H1 (cell line): ENCODE results near the gene DAGLA. TPM values are rescaled to one million over a fixed set of nuclear protein-coding genes. Genes with fewer than 3 reads are reported as not detected.

Experiments
- CTCF ChIA-PET: fragments of 300-600 bp; sonication (Branson Sonifier 250); formaldehyde crosslinking; loops from one replicate; lab custom pipeline; 2021; ENCODE audit not compliant: partially characterized antibody; lab: Charles Lee
- POLR2A ChIA-PET: fragments of 300-600 bp; sonication (Branson Sonifier 250); formaldehyde crosslinking; loops from one replicate; lab custom pipeline; 2021; ENCODE audit warnings: inconsistent platforms; ENCODE audit not compliant: partially characterized antibody; lab: Charles Lee
- DNase-seq, 2 experiments: peaks; one replicate each; pipeline versions ENCODE4 v3.0.0 to v3.0.0-alpha.2; 2010 to 2022; ENCODE audit warnings: low spot score in 2 of 2, low read depth in 1 of 2, mixed read lengths in 1 of 2
- FAIRE-seq: peaks from 2 replicates; lab custom pipeline; 2011; peaks lifted over from hg19 to GRCh38; lab: Jason Lieb, UNC
- H2AFZ ChIP-seq: 2 replicates; pipeline ENCODE4 v1.8.1; 2012; ENCODE audit warnings: low read length, inconsistent platforms
- H2AK5ac ChIP-seq: 2 replicates; pipeline ENCODE4 v1.6.1; 2013; ENCODE audit warnings: low read depth, low read length
- H2BK120ac ChIP-seq: replicated peaks from 2 replicates; pipeline ENCODE3; 2013; ENCODE audit warnings: low read depth, low read length, inconsistent platforms
- H2BK12ac ChIP-seq: 2 replicates; pipeline ENCODE4 v1.6.1; 2013; ENCODE audit warnings: low read depth, low read length
- H2BK15ac ChIP-seq: 2 replicates; pipeline ENCODE4 v1.6.1; 2013; ENCODE audit warnings: low read length
- H2BK20ac ChIP-seq: 2 replicates; pipeline ENCODE4 v1.6.1; 2013; ENCODE audit warnings: low read length
- H2BK5ac ChIP-seq: 2 replicates; pipeline ENCODE4 v1.6.1; 2013; ENCODE audit warnings: low read depth, low read length
- H3K14ac ChIP-seq: 2 replicates; pipeline ENCODE4 v1.6.1; 2013; ENCODE audit warnings: inconsistent platforms; ENCODE audit not compliant: insufficient read length
- H3K18ac ChIP-seq: 2 replicates; pipeline ENCODE4 v1.6.1; 2013; ENCODE audit warnings: low read length; ENCODE audit errors: extremely low read depth
- H3K23ac ChIP-seq: 2 replicates; pipeline ENCODE4 v1.6.1; 2013; ENCODE audit warnings: inconsistent platforms; ENCODE audit not compliant: insufficient read length
- H3K23me2 ChIP-seq: 2 replicates; pipeline ENCODE4 v1.6.1; 2013; ENCODE audit warnings: low read depth, low read length
- H3K27ac ChIP-seq: 2 replicates; pipeline ENCODE4 v1.6.1; 2011; ENCODE audit warnings: low read depth, low read length, inconsistent platforms
- H3K27me3 ChIP-seq, 4 experiments: replicated peaks in 1 of 4; 1 replicate in 1 of 4; 2 replicates in 3 of 4; pipeline versions ENCODE4 v1.6.1 to v1.8.1; 2011 to 2013; ENCODE audit warnings: low read length in 3 of 4, mild to moderate bottlenecking in 3 of 4, inconsistent platforms in 2 of 4, mixed read lengths in 2 of 4, moderate library complexity in 1 of 4; ENCODE audit not compliant: control insufficient read depth in 3 of 4, insufficient read depth in 3 of 4; ENCODE audit errors: extremely low read depth in 1 of 4
- H3K36me3 ChIP-seq, 4 experiments: 2 replicates each; pipeline versions ENCODE4 v1.6.1 to v1.8.1; 2011 to 2013; ENCODE audit warnings: mild to moderate bottlenecking in 4 of 4, low read length in 3 of 4, moderate library complexity in 2 of 4, control low read depth in 1 of 4, inconsistent platforms in 1 of 4; ENCODE audit not compliant: insufficient read depth in 4 of 4, control insufficient read depth in 2 of 4
- H3K4ac ChIP-seq: replicated peaks from 2 replicates; pipeline ENCODE3; 2013; ENCODE audit warnings: low read length, low read depth, mixed read lengths, inconsistent platforms; ENCODE audit not compliant: insufficient read length
- H3K4me1 ChIP-seq, 4 experiments: replicated peaks in 1 of 4; 1 replicate in 1 of 4; 2 replicates in 3 of 4; pipeline versions ENCODE4 v1.6.1 to v1.8.1; 2011 to 2013; ENCODE audit warnings: low read length in 3 of 4, inconsistent platforms in 2 of 4, mixed read lengths in 1 of 4; ENCODE audit not compliant: insufficient read depth in 4 of 4, control insufficient read depth in 3 of 4
- H3K4me2 ChIP-seq, 2 experiments: 2 replicates each; pipeline versions ENCODE4 v1.6.1 to v1.8.1; 2011 to 2013; ENCODE audit warnings: low read depth in 2 of 2, low read length in 2 of 2, control low read depth in 1 of 2, inconsistent platforms in 1 of 2, mild to moderate bottlenecking in 1 of 2; ENCODE audit not compliant: insufficient read depth in 1 of 2
- H3K4me3 ChIP-seq, 4 experiments: fragments of 200-600, 300-600 bp in 1 of 4; sonication (generic), shearing (Covaris generic), sonication (Bioruptor Twin) in 1 of 4; 2 replicates each; pipeline versions ENCODE4 v1.5.1 to v1.8.1; 2011 to 2016; ENCODE audit warnings: low read length in 4 of 4, low read depth in 3 of 4, control low read depth in 2 of 4, inconsistent platforms in 2 of 4, mild to moderate bottlenecking in 2 of 4, mixed read lengths in 1 of 4, moderate library complexity in 1 of 4; ENCODE audit not compliant: insufficient read depth in 2 of 4; ENCODE audit errors: extremely low read depth in 1 of 4
- H3K56ac ChIP-seq: replicated peaks from 2 replicates; pipeline ENCODE3; 2013; ENCODE audit warnings: low read depth, mild to moderate bottlenecking, mixed read lengths, low read length, inconsistent platforms; ENCODE audit not compliant: insufficient read length
- H3K79me1 ChIP-seq: 2 replicates; pipeline ENCODE4 v1.6.1; 2013; ENCODE audit warnings: low read depth, low read length, control low read depth
- H3K79me2 ChIP-seq, 2 experiments: 2 replicates each; pipeline versions ENCODE4 v1.6.1 to v1.8.1; 2012 to 2013; ENCODE audit warnings: low read length in 2 of 2, mild to moderate bottlenecking in 2 of 2, inconsistent platforms in 1 of 2; ENCODE audit not compliant: insufficient read depth in 2 of 2, control insufficient read depth in 1 of 2
- H3K9ac ChIP-seq, 4 experiments: replicated peaks in 1 of 4; 1 replicate in 1 of 4; 2 replicates in 3 of 4; pipeline versions ENCODE4 v1.6.1 to v1.8.1; 2011 to 2013; ENCODE audit warnings: low read depth in 3 of 4, low read length in 3 of 4, control low read depth in 2 of 4, mild to moderate bottlenecking in 2 of 4, moderate library complexity in 2 of 4, inconsistent platforms in 1 of 4; ENCODE audit errors: extremely low read depth in 1 of 4
- H3K9me3 ChIP-seq, 2 experiments: 2 replicates each; pipeline versions ENCODE4 v1.6.1 to v1.8.1; 2012 to 2013; ENCODE audit warnings: mild to moderate bottlenecking in 2 of 2, moderate library complexity in 2 of 2, control low read depth in 1 of 2, inconsistent platforms in 1 of 2, low read depth in 1 of 2, low read length in 1 of 2, mixed read lengths in 1 of 2; ENCODE audit not compliant: insufficient read depth in 2 of 2
- H4K20me1 ChIP-seq, 2 experiments: replicated peaks in 1 of 2; 2 replicates each; pipeline versions ENCODE3 to v1.8.1; 2011 to 2013; ENCODE audit warnings: inconsistent platforms in 2 of 2, low read length in 2 of 2, mild to moderate bottlenecking in 1 of 2; ENCODE audit not compliant: insufficient read depth in 2 of 2, control insufficient read depth in 1 of 2
- H4K5ac ChIP-seq: 2 replicates; pipeline ENCODE4 v1.6.1; 2013; ENCODE audit warnings: low read length, low read depth, mixed read lengths, inconsistent platforms; ENCODE audit not compliant: insufficient read length
- H4K8ac ChIP-seq: 2 replicates; pipeline ENCODE4 v1.8.0; 2013; ENCODE audit warnings: mild to moderate bottlenecking, moderate library complexity, low read length, inconsistent platforms; ENCODE audit not compliant: insufficient read depth; ENCODE audit errors: extremely low read depth
- H4K91ac ChIP-seq: replicated peaks from 2 replicates; pipeline ENCODE3; 2013; ENCODE audit warnings: low read length, mixed read lengths, inconsistent platforms; ENCODE audit not compliant: insufficient read length
- BRCA1 ChIP-seq: IDR thresholded peaks from 2 replicates; pipeline ENCODE4 v1.6.1; 2012; ENCODE audit warnings: low read depth, low read length, improper control_type of control experiment
- CTBP2 ChIP-seq: IDR thresholded peaks from 2 replicates; pipeline ENCODE4 v1.7.0; 2011; ENCODE audit warnings: borderline replicate concordance, mild to moderate bottlenecking, moderate library complexity, mixed read lengths, low read length; ENCODE audit not compliant: insufficient read depth, insufficient read length
- FOSL1 ChIP-seq: IDR thresholded peaks from 2 replicates; pipeline ENCODE4 v1.6.1; 2011; ENCODE audit warnings: mild to moderate bottlenecking, low read depth, low read length, moderate library complexity; ENCODE audit not compliant: insufficient read depth
- GABPA ChIP-seq: IDR thresholded peaks from 2 replicates; pipeline ENCODE4 v1.6.1; 2011; ENCODE audit warnings: mild to moderate bottlenecking, low read length, moderate library complexity, borderline replicate concordance; ENCODE audit not compliant: insufficient read depth
- JUND ChIP-seq: IDR thresholded peaks from 2 replicates; pipeline ENCODE4 v1.6.1; 2011; ENCODE audit warnings: mild to moderate bottlenecking, improper control_type of control experiment, low read length
- MAFK ChIP-seq: IDR thresholded peaks from 2 replicates; pipeline ENCODE4 v1.6.1; 2012; ENCODE audit warnings: low read depth, mild to moderate bottlenecking, improper control_type of control experiment, low read length
- MAX ChIP-seq: IDR thresholded peaks from 2 replicates; pipeline ENCODE4 v1.6.1; 2012; ENCODE audit warnings: inconsistent platforms
- NRF1 ChIP-seq: IDR thresholded peaks from 2 replicates; pipeline ENCODE4 v1.6.1; 2011; ENCODE audit warnings: mild to moderate bottlenecking, low read depth, low read length, improper control_type of control experiment
- SP2 ChIP-seq: IDR thresholded peaks from 2 replicates; pipeline ENCODE4 v1.6.1; 2012; ENCODE audit warnings: mild to moderate bottlenecking, low read length, inconsistent platforms
- WGBS, 2 experiments: shearing (Covaris generic) in 1 of 2; methylation state at CpG; one replicate each; pipeline versions ENCODE4 v1.1.6 to v1.1.7; 2013 to 2015; ENCODE audit warnings: low lambda C conversion rate in 2 of 2, mixed read lengths in 2 of 2, inconsistent platforms in 1 of 2, low coverage in 1 of 2, missing lambda C conversion rate in 1 of 2; ENCODE audit not compliant: insufficient replicate concordance in 2 of 2, insufficient coverage in 1 of 2, insufficient read length in 1 of 2; ENCODE audit errors: extremely low coverage in 1 of 2, missing lambda C conversion rate in 1 of 2; 5-methylcytosine and 5-hydroxymethylcytosine counted together
- polyA plus RNA-seq, 7 experiments: library from polyadenylated mRNA; depleted of rRNA in 3 of 7; stranded (reverse) in 5 of 7; unstranded in 2 of 7; fragments of >200 nt in 5 of 7; fragments of 200-250 nt in 2 of 7; gene quantifications; 1 replicate in 5 of 7; 2 replicates in 1 of 7; 4 replicates in 1 of 7; pipeline versions ENCODE4 v1.2.1 to v1.2.3, GENCODE V29; 2011 to 2013; ENCODE audit warnings: missing spikeins in 2 of 7, mixed read lengths in 2 of 7
- total RNA-seq: library from RNA; stranded (reverse); fragmentation: NEBNext Ultra II Directional; extraction: Animal tissue kit (Norgen Biotek cat#: 25700); gene quantifications from 2 replicates; pipeline ENCODE4 v1.2.1, GENCODE V29; 2021
- TF ChIP-seq, protein P1 (sequence below): IDR thresholded peaks from 2 replicates; pipeline ENCODE4 v1.6.1; 2012; ENCODE audit warnings: low read length, inconsistent platforms

The DAGLA gene
- total and polyA plus RNA-seq, 2 of the 8 experiments (the other 6 are each of a cell fraction or from before 2014, with no cell fraction given) = 3.6 to 6.6 TPM

DNA sequence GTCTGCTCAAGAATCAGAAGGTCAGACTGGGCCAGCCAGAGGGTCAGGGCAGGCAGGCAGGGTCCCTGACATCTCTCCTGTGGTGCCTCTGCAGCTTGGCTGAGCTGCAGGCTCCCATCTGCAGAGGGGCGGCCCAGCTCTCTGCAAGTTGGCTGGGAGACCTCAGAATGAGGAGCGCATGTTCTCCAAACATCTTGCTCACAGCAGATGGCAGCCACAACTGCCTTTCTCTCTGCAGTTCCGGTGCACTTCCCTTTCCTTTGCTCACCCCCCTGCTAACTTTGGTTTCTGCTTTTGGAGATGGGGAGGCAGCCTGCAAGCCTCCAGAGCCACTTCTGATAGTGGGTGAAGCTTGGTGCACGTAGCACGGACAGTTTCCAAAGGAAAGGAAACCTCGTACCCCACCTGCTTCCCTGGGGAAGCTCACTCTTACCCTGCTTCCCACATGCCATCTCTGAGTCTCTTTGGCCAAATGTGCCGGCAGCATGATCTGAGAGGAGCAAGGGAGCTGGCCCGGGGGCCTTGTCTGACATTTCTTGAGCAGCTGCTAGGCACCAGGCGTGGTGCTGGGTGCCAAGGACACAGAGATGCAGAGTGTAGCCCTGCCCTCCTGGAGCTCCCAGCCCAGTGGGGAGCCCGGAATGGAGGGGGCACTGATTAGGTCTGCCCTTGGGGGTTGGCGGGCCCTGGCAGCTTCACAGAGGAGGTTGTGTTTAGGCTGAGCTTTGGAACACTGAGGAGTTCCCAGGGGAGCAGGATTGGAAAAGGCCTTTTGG lies 18.2 kb downstream of the DAGLA start:
- Histone ChIP-seq H3K4me2 (no peak overlapping the region), H3K9me3 (no peaks in the 10 kb centered on the region), H3K56ac (no peak overlapping the region), H2BK20ac (peak overlapping the region; percentile 80; the same call in 1 of the 2 replicates), H2AK5ac (no peak overlapping the region), H3K23ac (no peak overlapping the region), H3K79me2 (no peaks in the 10 kb centered on the region), H2AFZ (no peak overlapping the region), H3K79me1 (no peaks in the 10 kb centered on the region), H3K36me3 (no peaks in the 10 kb centered on the region), H3K4ac (no peak overlapping the region), H3K9ac (no peak overlapping the region), H2BK12ac (peak overlapping the region; percentile 68; the same call in 1 of the 2 replicates), H4K91ac (peak overlapping the region; percentile 16), H4K5ac (no peak overlapping the region), H3K27me3 (peaks cover 0 to 3% (median 1%) of the 10 kb centered on the region in 4 experiments; a peak in 1 of 7 replicates), H4K20me1 (no peaks in the 10 kb centered on the region), H2BK15ac (0 out of 2 replicates have a peak overlapping the region, but pooled peaks have one; percentile 31), H3K4me3 (no peak overlapping the region), H3K18ac (no peak overlapping the region), H2BK120ac (no peak overlapping the region), H4K8ac (no peak overlapping the region), H3K27ac (no peak overlapping the region), H2BK5ac (peak overlapping the region; percentile 49; the same call in 1 of the 2 replicates), H3K14ac (no peak overlapping the region), H3K23me2 (no peaks in the 10 kb centered on the region; the same call in 1 of the 2 replicates), H3K4me1 (peaks cover 9 to 34% (median 25%) of the 10 kb centered on the region in 4 experiments)
- ChIA-PET POLR2A (no interaction called here), CTCF (interaction anchor here (0.6 to 5.7 kb wide), 18 partner anchors 9 to 179 kb away, joined by 3 to 43 read pairs (median 5); no protein-coding TSS in a partner anchor)
- DNase-seq (no peak), FAIRE-seq (no peak)
- WGBS, 2 experiments = 79% methylated on average over 11 of the region's 11 CpGs; no CpG with 5 or more reads in 1 of the 2 experiments
- TF ChIP-seq MAX = no peak
- no peak for TF ChIP-seq BRCA1
- TF ChIP-seq, protein P1, sequence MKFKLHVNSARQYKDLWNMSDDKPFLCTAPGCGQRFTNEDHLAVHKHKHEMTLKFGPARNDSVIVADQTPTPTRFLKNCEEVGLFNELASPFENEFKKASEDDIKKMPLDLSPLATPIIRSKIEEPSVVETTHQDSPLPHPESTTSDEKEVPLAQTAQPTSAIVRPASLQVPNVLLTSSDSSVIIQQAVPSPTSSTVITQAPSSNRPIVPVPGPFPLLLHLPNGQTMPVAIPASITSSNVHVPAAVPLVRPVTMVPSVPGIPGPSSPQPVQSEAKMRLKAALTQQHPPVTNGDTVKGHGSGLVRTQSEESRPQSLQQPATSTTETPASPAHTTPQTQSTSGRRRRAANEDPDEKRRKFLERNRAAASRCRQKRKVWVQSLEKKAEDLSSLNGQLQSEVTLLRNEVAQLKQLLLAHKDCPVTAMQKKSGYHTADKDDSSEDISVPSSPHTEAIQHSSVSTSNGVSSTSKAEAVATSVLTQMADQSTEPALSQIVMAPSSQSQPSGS = no peak
- TF ChIP-seq MAFK = no peak
- TF ChIP-seq FOSL1 = no peak
- no peak for TF ChIP-seq JUND
- TF ChIP-seq NRF1 = no peak
- no peak for TF ChIP-seq CTBP2
- no peak for TF ChIP-seq GABPA
- no peak for TF ChIP-seq SP2
